Activated T-cell treated with anti-CD3 and anti-CD28 coated beads for 24 hours (primary cell): Measurements from ENCODE around the gene HSF4.
"Not testable (repeated sequence)": the region's sequence is repeated elsewhere in the genome, so short reads cannot be mapped to it uniquely, and the experiment has no call there.

Experiments used
- DNase-seq: peaks from one replicate; pipeline ENCODE4 v3.0.0-alpha.2; 2020; ENCODE audit warnings: low read depth

HSF4 gene, protein sequence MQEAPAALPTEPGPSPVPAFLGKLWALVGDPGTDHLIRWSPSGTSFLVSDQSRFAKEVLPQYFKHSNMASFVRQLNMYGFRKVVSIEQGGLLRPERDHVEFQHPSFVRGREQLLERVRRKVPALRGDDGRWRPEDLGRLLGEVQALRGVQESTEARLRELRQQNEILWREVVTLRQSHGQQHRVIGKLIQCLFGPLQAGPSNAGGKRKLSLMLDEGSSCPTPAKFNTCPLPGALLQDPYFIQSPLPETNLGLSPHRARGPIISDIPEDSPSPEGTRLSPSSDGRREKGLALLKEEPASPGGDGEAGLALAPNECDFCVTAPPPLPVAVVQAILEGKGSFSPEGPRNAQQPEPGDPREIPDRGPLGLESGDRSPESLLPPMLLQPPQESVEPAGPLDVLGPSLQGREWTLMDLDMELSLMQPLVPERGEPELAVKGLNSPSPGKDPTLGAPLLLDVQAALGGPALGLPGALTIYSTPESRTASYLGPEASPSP

DNA sequence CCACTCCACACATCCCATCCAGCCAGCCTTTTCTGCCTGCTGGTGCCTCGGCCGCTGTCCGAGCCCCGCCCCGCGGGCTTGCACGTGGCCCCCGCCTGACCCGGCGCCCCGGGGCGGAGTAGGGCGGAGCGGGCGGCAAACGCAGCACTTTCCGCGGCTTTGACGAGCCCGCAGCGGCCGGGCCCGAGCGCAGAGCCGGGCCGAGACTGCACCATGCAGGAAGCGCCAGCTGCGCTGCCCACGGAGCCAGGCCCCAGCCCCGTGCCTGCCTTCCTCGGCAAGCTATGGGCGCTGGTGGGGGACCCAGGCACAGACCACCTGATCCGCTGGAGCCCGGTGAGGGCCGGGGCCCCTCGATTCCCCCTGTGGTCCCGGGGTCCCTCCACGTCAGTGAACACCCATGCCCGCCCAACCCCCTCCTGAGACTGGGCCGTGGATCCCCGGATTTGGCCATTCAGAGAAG, at the start of gene HSF4:
Gene HSF4, plus strand, starts transcription at position 147 of the 463 bp plus-strand sequence. Its CDS starts 67 bp downstream, at position 214.
- no peak for DNase-seq

DNA sequence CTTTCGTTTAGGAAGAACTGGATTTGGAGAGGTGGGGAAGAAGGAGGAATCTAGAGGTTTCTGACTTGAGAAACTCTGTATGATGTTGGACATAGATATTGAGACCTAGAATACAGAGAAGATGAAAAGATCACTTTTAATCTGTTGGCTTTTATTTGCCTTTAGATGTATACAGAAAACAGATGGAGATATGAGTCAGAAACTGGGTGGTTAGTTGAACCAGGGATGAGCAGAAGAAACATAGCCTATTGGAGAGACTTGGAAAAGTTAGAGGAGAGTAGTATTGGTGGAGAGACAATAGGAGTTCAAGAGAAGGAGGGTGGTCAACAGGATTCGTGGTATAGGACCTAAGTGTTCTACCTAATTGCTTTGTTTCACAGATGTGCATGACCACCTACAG, 49.8 kb upstream of the HSF4 start:
- DNase-seq = no peak

DNA sequence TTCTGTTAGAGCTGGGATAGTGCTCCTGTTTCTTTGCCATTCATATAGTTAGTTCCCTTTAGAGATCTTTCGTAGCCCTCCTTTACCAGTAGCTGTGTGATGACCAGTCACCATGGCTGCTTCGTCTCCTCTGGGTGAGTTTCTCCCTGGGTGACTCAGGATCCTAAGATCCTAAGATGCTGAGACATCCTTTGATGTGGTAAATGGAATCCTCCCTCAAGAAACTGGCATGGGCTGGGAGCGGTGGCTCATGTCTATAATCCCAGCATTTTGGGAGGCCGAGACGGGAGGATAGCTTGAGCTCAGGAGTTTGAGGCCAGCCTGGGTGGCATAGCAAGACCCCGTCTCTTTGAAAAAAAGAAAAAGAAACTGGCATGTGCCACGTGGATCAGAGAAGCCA, 48.9 kb upstream of the HSF4 start:
- DNase-seq = no peak

DNA sequence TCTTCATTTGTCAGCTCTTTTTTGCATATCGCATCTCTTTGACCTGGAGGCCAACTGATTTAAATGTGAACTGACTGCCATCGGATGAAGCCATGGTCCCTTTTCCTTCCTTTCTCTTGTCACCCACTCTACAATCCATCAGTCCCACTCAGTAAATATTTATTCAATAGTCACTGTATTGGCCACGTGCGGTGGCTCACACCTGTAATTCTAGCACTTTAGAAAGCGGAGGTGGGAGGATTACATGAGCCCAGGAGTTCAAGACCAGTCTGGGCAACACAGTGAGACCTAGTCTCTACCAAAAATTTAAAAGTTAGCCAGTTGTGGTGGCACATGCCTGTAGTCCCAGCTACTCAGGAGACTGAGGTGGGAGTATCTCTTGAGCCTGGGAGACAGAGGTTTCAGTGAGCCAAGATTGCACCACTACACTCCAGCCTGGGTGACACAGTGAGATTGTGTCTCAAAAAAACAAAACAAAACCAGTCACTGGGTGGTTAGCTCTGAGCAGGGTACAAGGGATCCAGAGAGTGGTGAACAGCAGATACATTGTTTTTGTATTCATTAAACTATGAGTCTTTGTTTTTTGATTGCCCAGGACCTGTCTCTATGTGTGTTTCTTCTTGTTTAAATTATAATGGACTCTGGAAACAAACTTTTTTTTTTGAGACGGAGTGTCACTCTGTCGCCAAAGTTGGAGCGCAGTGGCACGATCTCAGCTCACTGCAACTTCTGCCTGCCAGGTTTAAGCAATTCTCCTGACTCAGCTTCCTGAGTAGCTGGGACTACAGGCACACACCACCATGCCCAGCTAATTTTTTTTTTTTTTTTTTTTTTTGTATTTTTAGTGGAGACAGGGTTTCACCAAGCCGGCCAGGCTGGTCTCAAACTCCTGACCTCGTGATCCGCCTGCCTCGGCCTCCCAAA, 47.9 kb upstream of the HSF4 start:
- DNase-seq = no peak

DNA sequence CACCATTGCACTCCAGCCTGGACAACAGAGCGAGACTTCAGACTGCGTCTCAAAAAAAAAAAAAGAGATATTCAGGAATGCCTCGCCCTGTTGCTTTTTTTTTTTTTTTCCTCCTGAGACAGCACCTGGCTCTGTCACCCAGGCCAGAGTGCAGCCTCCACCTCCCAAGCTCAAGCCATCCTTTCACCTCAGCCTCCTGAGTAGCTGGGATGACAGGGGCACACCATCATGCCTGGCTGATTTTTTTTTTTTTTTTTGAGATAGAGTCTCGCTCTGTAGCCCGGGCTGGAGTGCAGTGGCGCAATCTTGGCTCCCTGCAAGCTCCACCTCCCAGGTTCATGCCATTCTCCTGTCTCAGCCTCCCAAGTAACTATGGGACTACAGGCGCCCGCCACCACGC, 46.8 kb upstream of the HSF4 start:
- no peak for DNase-seq

DNA sequence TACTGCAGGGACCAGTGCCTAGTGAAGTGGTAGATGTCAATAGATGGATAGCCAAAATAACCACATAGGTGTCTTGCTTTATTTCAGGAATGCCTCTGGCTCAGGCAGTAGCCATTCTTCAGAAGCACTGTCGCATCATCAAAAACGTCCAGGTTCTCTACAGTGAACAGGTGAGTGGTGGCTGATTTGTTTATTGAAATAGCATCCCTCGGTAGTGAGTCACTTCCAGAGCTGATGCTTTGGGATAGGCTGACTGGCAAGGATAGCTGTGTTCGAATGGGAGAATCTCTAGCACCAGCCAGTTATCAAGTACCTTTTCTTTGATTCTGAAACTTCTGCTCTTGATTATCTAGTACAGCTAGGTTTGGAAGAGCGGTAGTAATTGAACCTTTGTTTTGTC, 44.5 kb upstream of the HSF4 start:
- no peak for DNase-seq

DNA sequence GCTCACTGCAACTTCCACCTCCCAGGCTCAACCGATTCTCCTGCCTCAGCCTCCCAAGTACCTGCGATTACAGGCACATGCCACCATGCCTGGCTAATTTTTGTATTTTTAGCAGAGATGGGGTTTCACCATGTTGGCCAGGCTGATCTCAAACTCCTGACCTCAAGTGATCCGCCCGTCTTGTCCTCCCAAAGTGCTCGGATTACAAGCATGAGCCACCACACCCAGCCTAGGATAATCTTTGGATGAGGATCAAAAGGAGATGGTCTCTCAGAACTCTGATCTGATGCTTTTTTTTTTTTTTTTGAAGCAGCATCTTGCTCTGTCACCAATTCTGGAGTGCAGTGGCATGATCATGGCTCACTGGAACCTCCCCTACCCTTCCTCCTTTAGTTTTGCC, 41.7 kb upstream of the HSF4 start:
- DNase-seq = not testable (repeated sequence)

DNA sequence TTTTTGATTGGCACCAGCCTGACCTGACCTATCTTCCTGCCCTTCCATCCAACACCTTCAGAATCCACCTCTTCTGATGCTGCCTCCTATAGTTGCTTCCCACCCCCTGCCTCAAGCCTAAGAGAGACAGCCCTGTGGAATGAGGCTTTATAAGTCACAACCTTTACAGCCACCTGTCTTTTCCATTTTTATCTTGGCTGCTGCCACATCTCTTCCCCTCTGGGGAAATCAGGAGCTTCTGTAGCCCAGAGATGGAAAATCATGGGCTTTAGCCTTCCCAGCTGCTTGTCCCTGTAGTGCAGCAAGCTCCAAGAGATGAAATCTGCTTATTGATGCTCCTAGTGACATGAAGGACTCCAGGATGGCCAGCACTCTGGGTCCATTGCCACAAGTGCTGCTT, 36.1 kb upstream of the HSF4 start:
- DNase-seq = no peak

DNA sequence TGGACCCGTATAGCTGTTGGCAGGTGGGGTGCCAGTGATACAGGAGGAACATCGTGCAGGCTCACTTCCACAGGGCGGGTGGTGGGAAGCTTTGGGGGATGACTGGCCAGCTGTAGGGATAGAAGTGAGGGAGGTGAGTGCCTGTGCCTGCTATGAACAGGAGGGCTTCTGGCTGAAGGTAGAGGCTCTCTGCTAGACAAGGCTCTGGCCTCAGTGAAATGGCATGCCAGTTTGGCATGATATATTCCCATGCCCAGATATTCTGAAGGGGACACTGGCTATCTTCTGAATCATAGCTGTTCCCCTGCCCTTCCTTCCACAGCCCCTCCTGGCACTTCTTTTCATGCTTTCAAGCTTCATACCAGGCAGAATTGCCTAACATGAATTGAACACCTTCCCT, 35.7 kb upstream of the HSF4 start:
- DNase-seq = no peak

DNA sequence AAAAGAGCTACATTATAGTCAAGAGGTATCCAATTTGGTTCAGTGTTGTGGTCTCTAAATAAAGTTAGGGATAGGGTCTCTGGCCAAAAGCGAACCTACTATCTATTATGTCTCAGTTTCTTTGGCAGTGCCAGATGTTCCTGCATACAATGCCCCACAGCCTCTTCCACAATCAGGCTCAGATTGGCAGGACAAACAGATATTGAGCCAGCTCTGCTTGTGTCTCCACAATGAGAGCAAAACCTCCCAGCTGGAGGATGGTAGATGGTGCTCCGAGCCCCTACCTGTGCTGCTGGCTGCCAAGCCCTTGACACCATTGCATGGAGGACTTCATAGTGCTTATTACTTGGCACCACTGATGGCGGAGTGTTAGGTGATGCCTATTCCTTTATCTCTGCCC, 35.1 kb upstream of the HSF4 start:
- DNase-seq = no peak

DNA sequence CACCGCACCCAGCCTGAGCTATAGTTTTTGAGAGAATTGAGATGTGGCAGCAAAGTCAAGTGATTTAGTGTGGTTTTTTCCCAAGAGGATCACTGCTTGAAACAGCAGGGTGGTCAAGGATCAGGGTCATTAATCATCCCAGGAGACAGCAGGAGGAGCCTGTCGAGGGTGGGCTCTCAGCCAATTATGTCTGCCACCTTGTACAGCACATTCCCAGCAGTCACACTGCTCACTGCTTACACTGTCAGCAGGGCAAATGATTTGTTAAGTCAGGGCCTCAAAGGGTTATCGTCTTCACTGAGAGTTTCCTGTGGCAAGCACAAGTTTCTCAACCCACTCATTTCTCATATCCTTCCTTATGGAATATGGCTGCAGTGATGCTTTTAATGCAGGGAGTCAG, 26.9 kb upstream of the HSF4 start:
- no peak for DNase-seq

DNA sequence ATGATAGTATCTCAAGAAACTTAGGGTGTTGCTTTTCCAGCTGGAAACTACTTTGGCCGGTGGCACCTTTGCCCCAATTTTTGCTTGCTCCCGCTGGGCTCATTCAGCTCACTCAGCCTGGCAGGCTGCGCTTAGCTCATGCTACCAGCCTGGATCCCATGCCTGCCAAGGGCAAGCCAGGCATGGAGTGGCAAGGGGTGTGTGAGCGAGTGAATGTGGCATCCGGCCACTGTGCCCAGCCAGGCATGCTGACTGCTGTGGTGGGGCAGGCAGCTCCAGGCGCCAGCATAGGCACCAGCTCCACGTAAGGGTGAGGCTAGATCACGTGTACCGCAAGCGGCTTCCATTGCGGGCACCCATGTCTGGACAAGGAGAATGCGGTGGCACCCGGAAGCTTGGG, 23.2 kb upstream of the HSF4 start:
- no peak for DNase-seq

DNA sequence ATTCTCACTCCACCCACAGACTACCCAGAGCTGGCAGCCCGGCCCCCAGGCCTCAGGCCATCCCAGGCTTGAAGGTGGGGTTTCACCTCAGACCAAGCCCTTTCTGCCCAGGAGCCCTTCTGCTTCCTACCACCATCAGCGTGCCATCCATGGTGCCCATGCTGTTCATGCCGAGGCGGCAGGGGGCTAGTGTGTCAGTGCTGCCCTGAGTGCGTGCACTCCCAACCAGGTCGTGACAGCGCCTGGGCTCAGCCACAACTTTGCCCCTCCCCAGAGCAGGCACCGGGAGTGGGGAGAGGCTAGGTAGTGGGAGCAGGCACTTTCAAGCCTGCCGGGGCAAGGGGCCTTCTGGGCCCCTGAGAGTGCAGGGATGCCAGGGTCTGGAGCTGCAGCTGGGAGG, 22.2 kb upstream of the HSF4 start:
- DNase-seq = no peak

DNA sequence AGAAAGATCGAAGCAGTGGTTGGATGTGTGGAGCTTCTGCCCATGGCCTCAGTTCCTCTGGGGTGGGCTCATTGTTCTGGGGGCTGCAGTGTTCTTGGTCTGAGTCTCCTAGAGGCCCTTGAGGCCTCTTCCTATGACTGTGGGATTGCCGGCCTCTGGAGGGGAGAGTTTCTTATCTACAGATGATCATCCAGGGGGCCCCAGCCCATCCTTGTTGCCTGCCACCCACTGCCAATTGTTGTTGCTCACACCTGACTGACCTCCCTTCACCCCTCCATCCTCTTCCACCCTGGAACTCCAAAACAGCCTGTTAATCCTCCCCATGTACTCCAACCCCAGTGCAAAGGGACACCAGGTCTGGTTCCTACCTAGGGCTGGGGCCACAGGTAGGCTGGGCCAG, 19.6 kb upstream of the HSF4 start:
- no peak for DNase-seq

DNA sequence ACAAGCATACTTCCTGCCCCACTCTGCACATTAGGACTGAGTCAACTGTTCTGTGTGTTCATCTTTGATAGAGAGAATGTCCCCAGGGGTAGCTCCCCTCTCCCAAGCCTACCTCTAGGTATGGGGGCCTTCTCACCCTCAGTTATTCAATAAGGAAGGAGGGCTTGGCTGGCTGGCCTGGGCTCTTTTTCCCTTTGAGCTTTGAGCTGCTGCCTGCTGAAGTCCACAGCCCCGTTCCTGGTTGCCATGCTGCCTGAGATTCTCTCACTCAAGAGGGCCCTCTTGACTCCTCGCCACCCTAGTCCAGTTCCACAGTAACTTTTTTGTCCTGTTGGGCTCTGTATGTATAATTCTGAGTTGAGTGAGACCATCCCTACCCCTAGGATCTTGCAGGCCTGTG, 18.8 kb upstream of the HSF4 start:
- no peak for DNase-seq

DNA sequence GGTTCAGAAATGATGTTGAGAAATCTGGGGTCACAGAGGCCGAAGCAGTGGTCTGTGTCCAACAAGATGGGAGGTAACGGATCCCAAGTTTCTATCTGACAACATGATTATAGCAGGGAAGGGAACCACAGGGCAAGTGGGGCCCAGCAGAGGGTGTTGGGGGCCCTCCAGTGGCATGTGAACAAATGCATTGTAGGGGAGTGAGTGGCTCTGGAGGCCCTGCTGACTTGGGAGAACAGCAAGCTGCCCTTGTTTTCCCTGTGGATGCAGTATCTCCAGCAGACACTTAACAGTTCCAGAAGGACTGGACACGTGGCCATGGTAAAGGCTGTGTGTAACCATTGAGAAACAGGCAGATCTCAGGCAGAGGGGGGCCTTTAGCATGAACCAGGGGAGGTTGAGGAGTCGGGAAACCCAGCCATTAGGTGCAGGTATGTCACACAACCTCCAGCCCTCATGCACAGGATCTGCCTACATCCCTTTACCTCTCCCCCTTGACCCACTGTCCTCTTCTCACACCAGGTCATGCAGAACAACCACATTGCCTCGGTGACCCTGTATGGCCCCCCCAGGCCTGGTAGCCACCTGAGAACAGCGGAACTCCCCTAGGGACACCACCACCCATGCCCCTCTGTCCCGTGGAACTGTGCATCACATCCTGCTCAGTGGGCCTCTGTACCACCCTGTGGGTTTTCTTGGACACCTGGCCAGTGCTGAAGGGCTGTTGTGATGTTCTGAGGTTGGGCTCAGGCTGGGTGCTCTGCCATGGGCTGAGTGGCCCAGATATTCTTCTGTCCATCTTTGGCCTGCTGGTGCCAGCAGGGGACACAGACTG, 17.8 kb upstream of the HSF4 start:
- DNase-seq = no peak

DNA sequence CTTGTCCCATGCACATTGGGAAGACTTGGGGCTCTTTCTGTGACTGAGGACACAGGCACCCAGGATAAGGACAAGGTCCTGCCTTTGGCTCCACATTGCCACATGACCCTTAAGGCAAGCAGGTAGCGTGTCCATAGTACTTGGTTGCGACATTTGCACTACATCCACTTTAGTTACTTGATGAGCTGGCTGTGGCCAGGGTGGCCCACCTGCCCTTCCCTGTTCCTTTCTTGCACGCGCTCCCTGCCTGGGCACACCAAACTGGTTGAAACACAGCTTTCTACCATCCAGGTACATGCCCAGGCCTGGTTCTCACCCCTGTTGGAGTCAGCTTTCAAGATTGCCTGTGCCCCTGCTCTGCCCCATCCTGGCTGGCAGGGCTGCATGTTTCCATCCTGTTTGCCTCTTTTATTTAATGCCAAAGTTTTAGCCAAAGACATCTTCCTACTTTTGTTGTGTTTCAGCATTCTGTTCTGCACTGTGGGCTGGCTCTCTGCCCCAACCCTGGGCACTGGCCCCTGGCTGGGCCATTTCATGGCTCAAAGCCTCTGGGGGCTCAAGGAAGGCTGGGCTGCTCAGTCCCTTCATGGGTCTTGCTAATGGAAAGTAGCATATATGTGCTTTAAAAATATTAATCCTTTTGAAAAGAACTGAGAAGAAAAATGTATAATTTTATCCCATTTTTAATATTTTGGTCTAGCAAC, 17.0 kb upstream of the HSF4 start:
- no peak for DNase-seq

DNA sequence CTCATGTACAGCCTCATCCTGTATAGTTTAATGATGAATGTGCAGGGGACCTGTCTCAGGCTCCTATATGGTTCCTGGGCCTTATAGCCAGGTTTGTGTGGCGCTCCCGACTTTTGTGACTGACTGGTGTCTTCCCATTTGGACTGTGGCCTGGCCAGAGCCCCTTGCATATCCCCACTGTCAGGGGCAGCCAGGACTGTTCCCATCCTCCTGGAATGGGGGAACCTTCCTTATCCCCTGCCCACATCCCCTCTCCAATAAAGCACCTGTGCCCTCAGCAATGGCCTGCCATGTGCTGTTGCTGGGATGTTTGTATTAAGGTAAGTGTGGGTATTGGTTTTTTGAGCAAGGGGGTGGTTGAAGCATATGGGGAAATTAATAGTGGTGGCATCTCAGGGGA, 16.3 kb upstream of the HSF4 start:
- no peak for DNase-seq

DNA sequence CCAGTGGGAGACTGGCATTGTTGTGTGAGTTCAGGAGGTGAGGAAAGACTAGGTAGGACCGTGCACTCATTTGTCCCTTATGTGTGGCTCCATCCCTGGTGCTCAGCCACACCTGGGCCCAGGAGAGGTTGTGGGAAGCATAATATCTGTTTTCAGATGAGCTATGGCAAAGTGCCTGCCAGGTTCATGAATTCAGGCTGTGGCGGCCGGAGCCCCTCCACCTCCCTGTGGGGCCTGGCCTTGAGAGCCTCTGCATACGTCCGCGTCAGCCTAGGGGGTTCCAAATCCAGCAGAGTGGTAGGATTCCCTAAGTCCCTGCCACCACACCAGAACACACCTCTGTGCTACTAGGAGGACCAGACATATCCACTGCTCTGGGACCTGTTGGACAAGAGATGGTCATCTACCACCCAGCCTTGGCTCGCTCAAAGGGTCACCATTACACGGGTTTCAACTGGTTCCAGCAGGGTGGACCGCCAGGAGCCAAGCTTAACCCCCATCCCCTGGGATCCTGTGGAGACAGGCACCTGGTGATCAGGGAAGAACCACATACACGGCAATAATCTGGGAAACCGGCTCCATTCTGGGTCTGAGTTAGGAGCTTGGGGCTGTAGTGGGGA, 15.8 kb upstream of the HSF4 start:
- no peak for DNase-seq

DNA sequence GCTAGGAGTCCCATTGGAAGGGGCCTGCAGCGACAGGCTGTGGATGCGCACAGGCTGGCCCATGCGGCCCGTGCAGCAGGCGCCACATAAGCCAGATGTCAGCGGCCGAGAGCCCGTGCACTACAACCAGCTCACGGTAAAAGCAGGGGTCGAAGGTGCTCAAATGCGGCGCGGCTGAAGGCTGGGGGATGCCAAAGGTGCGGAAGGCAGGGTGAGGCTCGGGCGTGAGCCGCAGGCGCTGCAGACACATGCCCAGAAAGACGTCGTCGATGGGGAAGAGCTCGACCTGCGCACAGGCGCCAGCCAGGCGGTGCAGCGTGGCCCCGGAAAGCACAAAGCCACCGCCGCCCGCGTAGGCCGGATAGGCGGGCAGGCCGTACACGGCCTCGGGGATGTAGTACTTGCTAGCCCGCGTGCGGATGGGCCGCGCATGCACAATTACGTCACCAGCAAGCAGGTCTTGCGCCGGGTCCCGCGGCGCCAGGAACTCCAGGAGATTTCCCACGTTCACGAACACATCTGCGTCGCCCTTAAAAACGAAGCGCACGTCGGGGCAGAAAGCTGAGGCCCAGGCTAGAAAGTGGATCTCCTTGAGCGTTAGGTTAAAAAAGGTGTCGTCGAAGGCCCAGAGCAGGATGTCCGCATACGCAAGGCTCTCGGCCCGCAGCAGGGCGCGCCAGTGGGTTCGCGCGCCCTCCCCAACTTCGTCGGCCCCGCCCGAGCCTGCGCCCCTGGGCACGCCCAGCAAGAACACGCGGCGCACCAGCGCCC, 15.1 kb upstream of the HSF4 start:
- DNase-seq = no peak
